Caco-2 (cell line): ENCODE results near the gene CCDC137. TPM values are rescaled to one million over a fixed set of nuclear protein-coding genes. Genes with fewer than 3 reads are reported as not detected.

ENCODE experiments used
- BruUV-seq: library from RNA; stranded (reverse); fragments of 400-500 nt; replicated peaks from 2 replicates; lab custom pipeline; 2021; lab: Mats Ljungman, UMichigan
- CTCF ChIA-PET: fragments of 300-600 bp; sonication (Branson Sonifier 250); formaldehyde crosslinking; loops from one replicate; lab custom pipeline; 2022; ENCODE audit warnings: antibody characterized with exemption; lab: Charles Lee
- POLR2A ChIA-PET: fragments of 300-600 bp; sonication (Branson Sonifier 250); formaldehyde crosslinking; loops from one replicate; lab custom pipeline; 2022; ENCODE audit warnings: antibody characterized with exemption; lab: Charles Lee
- DNase-seq, 2 experiments: peaks; one replicate each; pipeline versions ENCODE4 v3.0.0 to v3.0.0-alpha.2; 2020 to 2022
- H3K27me3 ChIP-seq: replicated peaks from 2 replicates; pipeline ENCODE4 v1.6.0; 2011; ENCODE audit warnings: low read length; ENCODE audit not compliant: control insufficient read depth, insufficient read depth
- H3K36me3 ChIP-seq: 2 replicates; pipeline ENCODE4 v1.5.1; 2011; ENCODE audit warnings: low read length; ENCODE audit not compliant: control insufficient read depth, insufficient read depth
- H3K4me1 ChIP-seq: fragments of 250-450 bp; sonication (Bioruptor Pico); 2 replicates; pipeline ENCODE4 v1.5.1; 2020; ENCODE audit warnings: mild to moderate bottlenecking
- H3K4me3 ChIP-seq: 2 replicates; pipeline ENCODE4 v1.5.1; 2011; ENCODE audit warnings: low read depth, mild to moderate bottlenecking, control low read depth, low read length
- H3K9me3 ChIP-seq: fragments of 250-450 bp; sonication (Bioruptor Pico); 2 replicates; pipeline ENCODE4 v1.5.1; 2020; ENCODE audit warnings: mild to moderate bottlenecking, moderate library complexity
- H3K27ac Mint-ChIP-seq: one replicate; pipeline ENCODE4 v1.8.0; 2022; ENCODE audit warnings: mixed read lengths; ENCODE audit not compliant: unreplicated experiment
- H3K27me3 Mint-ChIP-seq: one replicate; pipeline ENCODE4 v1.8.0; 2022; ENCODE audit warnings: mixed read lengths; ENCODE audit not compliant: insufficient read depth, unreplicated experiment
- H3K36me3 Mint-ChIP-seq: one replicate; pipeline ENCODE4 v1.8.0; 2022; ENCODE audit warnings: mild to moderate bottlenecking, mixed read lengths; ENCODE audit not compliant: insufficient read depth, unreplicated experiment
- H3K4me1 Mint-ChIP-seq: one replicate; pipeline ENCODE4 v1.8.0; 2022; ENCODE audit warnings: low read depth, mixed read lengths; ENCODE audit not compliant: unreplicated experiment
- H3K4me3 Mint-ChIP-seq: one replicate; pipeline ENCODE4 v1.8.0; 2022; ENCODE audit warnings: mild to moderate bottlenecking, moderate library complexity, mixed read lengths; ENCODE audit not compliant: unreplicated experiment
- H3K9me3 Mint-ChIP-seq: one replicate; pipeline ENCODE4 v1.8.0; 2022; ENCODE audit warnings: mixed read lengths; ENCODE audit not compliant: unreplicated experiment
- intact Hi-C: fragments of 100-400 bp; cut with micrococcal nuclease; formaldehyde crosslinking; loops from one replicate; pipeline ENCODE4 v1.10.0; 2022; ENCODE audit not compliant: unreplicated experiment
- total RNA-seq: library from RNA; stranded (reverse); gene quantifications from 2 replicates; pipeline ENCODE4 v1.2.3, GENCODE V29; 2022
- TF ChIP-seq, protein P1 (sequence below), 2 experiments: fragments of 200-600 bp in 1 of 2; IDR thresholded peaks; 1 replicate in 1 of 2; 2 replicates in 1 of 2; pipeline versions ENCODE4 v1.5.1 to v1.8.0; 2011 to 2022; ENCODE audit warnings: antibody characterized with exemption in 1 of 2, control low read depth in 1 of 2, inconsistent platforms in 1 of 2, low read depth in 1 of 2, low read length in 1 of 2, mild to moderate bottlenecking in 1 of 2, moderate library complexity in 1 of 2; ENCODE audit not compliant: insufficient read depth in 1 of 2, severe bottlenecking in 1 of 2, unreplicated experiment in 1 of 2

The CCDC137 gene
- total RNA-seq, 1 experiment from 2014 or later, result 50.5 TPM

GRCh38 chr17:81683208-81683583 lies 16.7 kb downstream of the CCDC137 start:
- ChIA-PET POLR2A (interaction anchor here (0.7 to 1.6 kb wide), 8 partner anchors 15 to 347 kb away, joined by 3 to 45 read pairs (median 5); partner anchors contain the start of genes CCDC137, MCRIP1, MRPL12 and OXLD1), CTCF (interaction anchor here (1.0 kb wide), 1 partner anchor 19 kb away, joined by 4 read pairs; no protein-coding TSS in a partner anchor)
- no peak for DNase-seq
- no peaks in the 10 kb centered on the region for H3K9me3 ChIP-seq
- Mint-ChIP-seq H3K27ac (peak overlapping the region; percentile 95), H3K27me3 (no peaks in the 10 kb centered on the region), H3K9me3 (no peaks in the 10 kb centered on the region), H3K36me3 (peaks cover 35% of the 10 kb centered on the region), H3K4me3 (peak overlapping the region; percentile 97), H3K4me1 (no peaks in the 10 kb centered on the region)
- H3K4me3 ChIP-seq, result peak overlapping the region; percentile 89
- intact Hi-C loops, result loop anchor here (1.0 kb wide), 1 partner anchor 20 kb away; the partner anchor contains the start of gene MRPL12
- no TSS peak for BruUV-seq
- H3K4me1 ChIP-seq, result 0 out of 2 replicates have a peak, but pooled peaks cover 10% of the 10 kb centered on the region
- H3K36me3 ChIP-seq, result peaks cover 2% of the 10 kb centered on the region
- no peaks in the 10 kb centered on the region for H3K27me3 ChIP-seq
- TF ChIP-seq, protein P1, sequence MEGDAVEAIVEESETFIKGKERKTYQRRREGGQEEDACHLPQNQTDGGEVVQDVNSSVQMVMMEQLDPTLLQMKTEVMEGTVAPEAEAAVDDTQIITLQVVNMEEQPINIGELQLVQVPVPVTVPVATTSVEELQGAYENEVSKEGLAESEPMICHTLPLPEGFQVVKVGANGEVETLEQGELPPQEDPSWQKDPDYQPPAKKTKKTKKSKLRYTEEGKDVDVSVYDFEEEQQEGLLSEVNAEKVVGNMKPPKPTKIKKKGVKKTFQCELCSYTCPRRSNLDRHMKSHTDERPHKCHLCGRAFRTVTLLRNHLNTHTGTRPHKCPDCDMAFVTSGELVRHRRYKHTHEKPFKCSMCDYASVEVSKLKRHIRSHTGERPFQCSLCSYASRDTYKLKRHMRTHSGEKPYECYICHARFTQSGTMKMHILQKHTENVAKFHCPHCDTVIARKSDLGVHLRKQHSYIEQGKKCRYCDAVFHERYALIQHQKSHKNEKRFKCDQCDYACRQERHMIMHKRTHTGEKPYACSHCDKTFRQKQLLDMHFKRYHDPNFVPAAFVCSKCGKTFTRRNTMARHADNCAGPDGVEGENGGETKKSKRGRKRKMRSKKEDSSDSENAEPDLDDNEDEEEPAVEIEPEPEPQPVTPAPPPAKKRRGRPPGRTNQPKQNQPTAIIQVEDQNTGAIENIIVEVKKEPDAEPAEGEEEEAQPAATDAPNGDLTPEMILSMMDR (IDR thresholded peaks at IDR 0.05; ENCODE audit: insufficient read depth in 1 of 2, low read depth in 1 of 2, low read length in 1 of 2, severe bottlenecking in 1 of 2, unreplicated experiment in 1 of 2), result no peak

DNA sequence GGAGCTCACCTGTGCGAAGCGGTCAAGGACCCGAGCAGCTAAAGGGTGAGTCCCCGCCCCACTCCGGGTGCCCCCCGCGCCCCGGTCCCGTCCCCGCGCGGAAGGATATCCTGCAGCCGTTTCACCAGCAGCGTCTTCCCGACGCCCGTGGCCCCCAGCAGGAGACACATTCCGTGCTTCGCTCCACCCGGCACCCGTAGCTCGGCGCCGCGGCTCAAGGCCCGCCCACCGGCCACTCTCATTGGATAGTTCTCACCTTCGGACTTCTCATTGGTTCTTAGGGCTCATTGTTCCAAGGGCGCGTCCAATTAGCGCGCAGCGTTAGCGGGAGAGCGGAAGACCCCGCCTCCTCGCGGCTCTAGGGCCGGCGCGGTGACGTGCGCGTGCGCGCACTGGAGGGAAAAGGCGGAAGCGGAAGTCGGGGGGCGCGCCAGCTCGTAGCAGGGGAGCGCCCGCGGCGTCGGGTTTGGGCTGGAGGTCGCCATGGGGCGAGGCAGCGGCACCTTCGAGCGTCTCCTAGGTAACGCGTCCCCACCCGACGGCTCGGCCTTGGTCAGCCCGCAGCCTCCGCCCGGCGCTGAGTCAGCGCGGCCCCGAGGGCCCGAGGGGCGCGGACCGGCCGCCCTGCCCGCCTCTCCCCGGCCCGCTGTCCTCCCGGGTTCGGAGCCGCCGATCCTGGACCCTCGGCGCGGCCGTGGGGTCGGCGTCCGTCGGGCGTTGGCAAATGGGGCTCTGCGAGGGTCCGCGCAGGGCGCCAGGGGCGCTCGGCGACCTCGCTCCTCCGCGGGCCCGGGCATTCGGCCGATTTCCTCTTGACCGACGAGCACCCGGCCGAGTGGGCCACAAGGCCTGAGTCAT lies 17.3 kb downstream of the CCDC137 start, which contains the start of the genes ARL16 and HGS:
Gene ARL16, minus strand, starts transcription at position 214 of the 858 bp plus-strand sequence. Its CDS starts 44 bp downstream, at position 170.
Gene HGS, plus strand, starts transcription at position 428 of the 858 bp plus-strand sequence. Its CDS starts 56 bp downstream, at position 484.
- BruUV-seq, result no TSS peak
- no peaks in the 10 kb centered on the region for H3K9me3 Mint-ChIP-seq
- peak; percentile 98 to 99 for DNase-seq
- ChIA-PET POLR2A (interaction anchor here (0.7 to 1.6 kb wide), 8 partner anchors 17 to 347 kb away, joined by 3 to 45 read pairs (median 4); partner anchors contain the start of genes CCDC137, MCRIP1, MRPL12 and OXLD1), CTCF (interaction anchor here (1.0 kb wide), 1 partner anchor 18 kb away, joined by 4 read pairs; no protein-coding TSS in a partner anchor)
- peak within 1 kb of the TSS; percentile 97 for H3K4me3 Mint-ChIP-seq
- H3K36me3 ChIP-seq, result peaks cover 3% of the 10 kb centered on the region
- intact Hi-C loops, result loop anchor here (1.0 kb wide), 1 partner anchor 19 kb away; the partner anchor contains the start of gene MRPL12
- H3K4me1 Mint-ChIP-seq, result no peaks in the 10 kb centered on the region
- peak within 1 kb of the TSS; percentile 89 for H3K4me3 ChIP-seq
- no peaks in the 10 kb centered on the region for H3K9me3 ChIP-seq
- H3K27me3 ChIP-seq, result no peaks in the 10 kb centered on the region
- H3K27ac Mint-ChIP-seq, result peak within 1 kb of the TSS; percentile 95
- TF ChIP-seq, protein P1 (IDR thresholded peaks at IDR 0.05; ENCODE audit: insufficient read depth in 1 of 2, low read depth in 1 of 2, low read length in 1 of 2, severe bottlenecking in 1 of 2, unreplicated experiment in 1 of 2), result no peak
- no peaks in the 10 kb centered on the region for H3K27me3 Mint-ChIP-seq
- H3K36me3 Mint-ChIP-seq, result peaks cover 42% of the 10 kb centered on the region
- 0 out of 2 replicates have a peak, but pooled peaks cover 10% of the 10 kb centered on the region for H3K4me1 ChIP-seq

GRCh38 chr17:81684442-81684911 lies 17.9 kb downstream of the CCDC137 start:
- no peak for DNase-seq
- peaks cover 47% of the 10 kb centered on the region for H3K36me3 Mint-ChIP-seq
- POLR2A ChIA-PET, result interaction anchor here (1.2 to 1.6 kb wide), 3 partner anchors 18 to 149 kb away, joined by 3 to 45 read pairs (median 8); partner anchors contain the start of genes MCRIP1 and MRPL12

More at GRCh38 chr17:81684442-81684911, 17.9 kb downstream of the CCDC137 start:
- peak overlapping the region; percentile 62 for H3K4me3 ChIP-seq
- H3K27me3 ChIP-seq, result no peaks in the 10 kb centered on the region
- TSS peak; percentile 75 for BruUV-seq
- CTCF ChIA-PET, result no interaction called here
- H3K9me3 Mint-ChIP-seq, result no peaks in the 10 kb centered on the region
- intact Hi-C loops, result no loop called here
- peak overlapping the region; percentile 95 for H3K27ac Mint-ChIP-seq
- peak overlapping the region; percentile 97 for H3K4me3 Mint-ChIP-seq
- 0 out of 2 replicates have a peak, but pooled peaks cover 10% of the 10 kb centered on the region for H3K4me1 ChIP-seq
- no peaks in the 10 kb centered on the region for H3K9me3 ChIP-seq
- no peaks in the 10 kb centered on the region for H3K4me1 Mint-ChIP-seq
- H3K27me3 Mint-ChIP-seq, result no peaks in the 10 kb centered on the region
- H3K36me3 ChIP-seq, result peaks cover 5% of the 10 kb centered on the region
- TF ChIP-seq, protein P1 (IDR thresholded peaks at IDR 0.05; ENCODE audit: insufficient read depth in 1 of 2, low read depth in 1 of 2, low read length in 1 of 2, severe bottlenecking in 1 of 2, unreplicated experiment in 1 of 2), result no peak
